PC-3 (cell line): ENCODE measurements around the gene GAL3ST1.

Experiments used
- CTCF ChIP-seq: fragments of 300-600 bp; sonication (generic); conservative IDR thresholded peaks from 2 replicates; pipeline ENCODE4 v1.5.1; 2017; ENCODE audit warnings: antibody characterized with exemption, low read depth, mild to moderate bottlenecking, low read length
- EZH2phosphoT487 ChIP-seq: fragments of 300-600 bp; sonication (generic); IDR thresholded peaks from 2 replicates; pipeline ENCODE4 v1.6.1; 2018; ENCODE audit warnings: mild to moderate bottlenecking, antibody characterized with exemption, low read length, borderline replicate concordance

- no peak for TF ChIP-seq CTCF
- no peak for TF ChIP-seq EZH2phosphoT487
Measured at GRCh38 chr22:30586414-30586813, 11.9 kb upstream of the GAL3ST1 start.
